Measurements from ENCODE around the gene TMEM140. TPM values are rescaled to one million over a fixed set of nuclear protein-coding genes. Genes with fewer than 3 reads are reported as not detected.
A peak's percentile ranks its signal among the peaks of the same experiment; 100 is the strongest.

The TMEM140 gene
- total and polyA plus RNA-seq, 2 of the 13 experiments (the other 11 are each of a cell fraction or from before 2014, with no cell fraction given), result 9.2 to 21.7 TPM

- TF ChIP-seq ZNF143 (CRISPR knock-in tag; IDR thresholded peaks at IDR 0.05) (peak; percentile 66), ZNF30 (CRISPR knock-in tag; IDR thresholded peaks at IDR 0.05) (no peak), PRPF4 (IDR thresholded peaks at IDR 0.05; ENCODE audit: low read depth, low read length, poor library complexity, severe bottlenecking) (no peak), HOXA9 (CRISPR knock-in tag; IDR thresholded peaks at IDR 0.05; ENCODE audit: borderline replicate concordance) (peak; percentile 81), ZBTB20 (CRISPR knock-in tag; IDR thresholded peaks at IDR 0.05; ENCODE audit: borderline replicate concordance, low read depth) (peak; percentile 73; the same call in 1 of the 2 replicates), TCF12 (IDR thresholded peaks at IDR 0.05) (no peak), TCF12 (CRISPR knock-in tag; IDR thresholded peaks at IDR 0.05) (peak; percentile 61), ARNT2 (CRISPR knock-in tag; IDR thresholded peaks at IDR 0.05; ENCODE audit: low read depth) (peak; percentile 61), FOXJ3 (CRISPR knock-in tag; IDR thresholded peaks at IDR 0.05; ENCODE audit: borderline replicate concordance) (0 out of 2 replicates have a peak, but pooled peaks have one; percentile 24), TBX3 (IDR thresholded peaks at IDR 0.05; ENCODE audit: borderline replicate concordance) (no peak), MBD4 (IDR thresholded peaks at IDR 0.05; ENCODE audit: borderline replicate concordance, low read length) (no peak), ZNF543 (CRISPR knock-in tag; IDR thresholded peaks at IDR 0.05) (peak; percentile 75), ZNF597 (CRISPR knock-in tag; IDR thresholded peaks at IDR 0.05) (0 out of 2 replicates have a peak, but pooled peaks have one; percentile 55), ZNF441 (CRISPR knock-in tag; IDR thresholded peaks at IDR 0.05; ENCODE audit: borderline replicate concordance) (peak; percentile 18; the same call in 1 of the 2 replicates), PHF8 (CRISPR knock-in tag; IDR thresholded peaks at IDR 0.05) (peak; percentile 88), ZNF556 (CRISPR knock-in tag; IDR thresholded peaks at IDR 0.05; ENCODE audit: borderline replicate concordance) (peak; percentile 84; the same call in 1 of the 2 replicates), ZFP36 (IDR thresholded peaks at IDR 0.05; ENCODE audit: borderline replicate concordance, low read depth, low read length, partially characterized antibody) (peak; percentile 3), KDM6A (CRISPR knock-in tag; IDR thresholded peaks at IDR 0.05; ENCODE audit: low read depth) (no peak), BRCA1 (CRISPR knock-in tag; IDR thresholded peaks at IDR 0.05) (peak; percentile 82), ZBTB44 (CRISPR knock-in tag; IDR thresholded peaks at IDR 0.05) (no peak), HNRNPH1 (optimal IDR thresholded peaks at IDR 0.05; ENCODE audit: low read depth, low read length) (no peak), RELA (CRISPR knock-in tag; IDR thresholded peaks at IDR 0.05) (peak; percentile 52; the same call in 1 of the 2 replicates)
Observed at GRCh38 chr7:135170274-135170997, 22.6 kb downstream of the TMEM140 start, which contains the start of gene CYREN (continued).
